HG03558 (cell line): ENCODE measurements around the gene GAB1.
A peak's percentile ranks its signal among the peaks of the same experiment; 100 is the strongest.

Source experiments
- ATAC-seq: cut with Tn5 transposase; IDR thresholded peaks from one replicate; pipeline ENCODE4 v1.9.1; 2021; ENCODE audit warnings: moderate number of reproducible peaks; ENCODE audit not compliant: unreplicated experiment; ENCODE audit errors: extremely low read depth

The GAB1 gene

DNA sequence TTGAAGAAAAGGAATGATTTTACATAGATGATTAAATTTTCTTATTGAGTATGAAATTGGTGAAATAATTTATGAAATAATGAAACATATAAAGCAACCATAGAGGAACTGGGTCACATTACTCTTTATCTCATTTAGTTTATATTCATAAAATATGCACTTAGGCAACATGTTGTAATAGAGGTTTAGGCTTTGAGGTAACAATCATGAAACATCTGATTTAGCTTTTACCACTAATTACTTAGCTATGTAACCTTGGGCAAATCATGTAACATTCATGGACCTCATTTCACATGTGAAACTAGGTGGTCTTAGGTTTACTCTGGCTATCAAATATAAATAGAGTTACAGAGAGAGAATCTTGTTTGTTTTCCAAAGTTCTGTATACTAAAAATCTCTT, 122.3 kb downstream of the GAB1 start:
- no peak for ATAC-seq

GRCh38 chr4:143473334-143474126, 136.9 kb downstream of the GAB1 start:
- ATAC-seq, result no peak

DNA sequence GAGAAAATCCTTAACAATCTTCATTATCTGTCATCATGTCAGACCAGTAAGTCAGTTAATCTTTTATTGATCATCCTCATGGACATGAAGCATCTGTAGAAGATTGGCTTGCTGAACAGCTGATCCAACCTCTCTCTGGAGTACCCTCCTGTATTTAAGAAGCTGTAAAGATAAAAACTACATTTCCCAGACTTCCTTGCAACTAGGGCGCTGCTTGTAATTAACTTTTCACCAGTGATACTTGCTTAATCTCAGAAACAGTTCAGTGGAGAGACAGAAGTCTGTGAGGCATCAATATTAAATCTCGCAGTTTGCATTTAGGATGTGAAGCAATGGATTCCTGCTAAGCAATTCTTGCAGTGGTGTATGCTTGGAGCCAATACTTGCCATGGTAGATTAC, 140.8 kb downstream of the GAB1 start:
- ATAC-seq, result no peak

DNA sequence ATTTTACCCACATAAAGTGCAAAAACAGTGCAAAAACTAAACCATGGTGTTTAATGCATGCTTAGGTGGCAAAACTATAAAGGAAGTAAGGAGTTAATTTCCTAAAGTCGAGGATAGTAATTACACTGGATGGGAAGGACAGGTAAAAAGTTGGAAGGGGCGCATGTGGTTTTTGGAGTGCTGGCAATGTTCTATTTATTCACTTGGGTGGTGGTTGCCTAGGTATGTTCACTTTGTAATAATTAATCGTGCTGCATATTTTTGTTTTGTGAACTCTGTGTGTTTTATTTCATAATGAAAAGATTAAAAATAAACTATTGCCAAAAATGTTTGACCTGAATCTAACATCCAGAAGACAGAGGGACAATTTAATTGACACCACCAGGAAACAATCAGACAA, 144.7 kb downstream of the GAB1 start:
- no peak for ATAC-seq

- no peak for ATAC-seq
Observed at GRCh38 chr4:143482840-143483239, 146.2 kb downstream of the GAB1 start.

- ATAC-seq, result no peak
Observed at GRCh38 chr4:143486314-143486713, 149.6 kb downstream of the GAB1 start.

DNA sequence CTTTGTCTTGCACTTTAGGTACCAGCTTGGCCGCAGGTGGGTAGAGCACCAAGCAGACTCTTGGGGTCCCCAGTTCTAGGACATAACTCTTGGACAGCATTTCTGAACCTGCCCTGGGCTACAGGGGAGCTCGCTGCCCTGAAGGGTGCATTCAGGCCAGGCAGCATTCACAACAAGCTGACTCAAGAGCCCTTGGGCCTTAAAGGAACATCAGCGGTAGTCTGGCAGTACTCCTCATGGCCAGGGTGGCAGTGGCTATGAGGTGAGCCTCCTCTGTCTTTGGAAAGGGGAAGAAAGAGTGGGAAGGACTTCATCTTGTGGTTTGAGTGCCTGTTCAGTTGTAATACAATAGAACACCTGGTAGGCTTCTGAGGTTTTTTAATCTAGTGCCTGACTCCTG, 152.0 kb downstream of the GAB1 start:
- ATAC-seq, result no peak

DNA sequence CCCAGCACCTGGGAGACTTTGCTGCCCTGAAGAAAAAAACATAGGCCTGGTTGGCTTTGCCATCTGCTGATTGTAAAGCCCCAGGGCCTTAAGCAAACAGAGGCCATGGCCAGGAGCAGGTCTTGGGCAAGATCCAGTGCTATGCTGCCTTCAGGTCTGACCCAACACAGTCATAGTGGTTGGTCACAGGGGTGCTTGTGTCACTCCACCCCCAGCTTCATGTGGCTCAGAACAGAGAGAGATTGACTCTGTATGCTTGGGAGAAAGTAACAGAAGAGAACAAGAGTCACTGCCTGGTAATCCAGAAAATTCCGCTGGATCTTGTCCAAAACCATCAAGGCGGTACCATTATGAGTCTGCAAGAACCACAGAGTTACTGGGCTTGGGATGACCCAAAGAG, 152.4 kb downstream of the GAB1 start:
- no peak for ATAC-seq

GRCh38 chr4:143498021-143498420, 161.3 kb downstream of the GAB1 start:
- ATAC-seq, result no peak

DNA sequence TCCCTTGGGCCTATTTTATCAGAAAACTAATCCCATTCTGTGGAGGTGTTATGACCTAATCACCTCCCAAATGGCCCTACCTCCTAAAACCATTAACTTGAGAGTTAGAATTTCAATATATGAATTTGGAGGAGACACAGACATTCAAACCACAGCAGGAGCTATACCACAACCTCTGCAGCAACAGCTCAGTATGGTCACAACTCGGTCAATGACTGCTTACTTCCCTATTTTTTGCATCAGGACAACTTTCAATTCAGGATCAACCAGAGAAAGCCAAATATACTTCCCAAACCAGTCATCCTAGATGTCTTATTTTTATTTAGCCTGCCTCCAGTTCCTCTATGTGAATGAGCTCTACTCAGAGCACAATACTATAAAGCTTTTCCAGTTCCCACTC, 165.6 kb downstream of the GAB1 start:
- no peak for ATAC-seq

DNA sequence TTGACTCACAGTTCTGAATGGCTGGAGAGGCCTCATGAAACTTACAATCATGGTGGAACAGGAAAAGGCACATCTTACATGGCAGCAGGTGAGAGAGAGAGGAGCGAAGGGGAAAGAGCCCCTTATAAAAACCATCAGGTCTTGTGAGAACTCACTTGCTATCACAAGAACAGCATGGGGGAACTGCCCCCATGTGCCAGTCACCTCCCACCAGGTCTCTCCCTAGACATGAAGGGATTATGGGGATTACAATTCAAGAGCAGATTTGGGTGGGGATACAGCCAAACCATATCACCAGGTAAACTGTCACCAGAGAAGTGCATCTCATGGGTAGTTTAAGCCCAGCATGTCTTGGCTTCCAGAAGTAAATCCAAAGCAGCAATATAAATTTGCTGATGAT, 169.4 kb downstream of the GAB1 start:
- ATAC-seq, result no peak

GRCh38 chr4:143511906-143512305, 175.2 kb downstream of the GAB1 start:
- ATAC-seq, result no peak

DNA sequence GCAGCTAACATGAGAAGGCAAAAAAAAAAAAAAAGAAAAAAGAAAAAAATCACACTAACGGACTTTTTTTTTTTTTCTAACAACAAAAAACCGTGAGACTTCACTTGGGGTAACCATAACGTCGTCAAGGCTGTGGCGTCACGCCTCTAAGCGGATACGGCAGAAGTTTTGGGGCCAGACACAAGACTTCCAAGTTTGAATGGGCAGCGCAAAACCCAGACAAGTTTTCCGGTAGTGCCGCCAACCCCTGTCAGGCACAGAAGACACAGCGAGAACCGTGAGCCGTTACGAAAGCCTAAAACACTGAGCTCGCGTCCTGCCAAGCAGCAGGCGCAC, 176.3 kb downstream of the GAB1 start:
- peak; percentile 22 for ATAC-seq

GRCh38 chr4:143513314-143514168, 176.9 kb downstream of the GAB1 start, which contains the start of gene SMARCA5:
Gene SMARCA5 (plus strand): TSS chr4:143513702. CDS start chr4:143513925, 223 bp downstream.
- peak; percentile 82 for ATAC-seq

DNA sequence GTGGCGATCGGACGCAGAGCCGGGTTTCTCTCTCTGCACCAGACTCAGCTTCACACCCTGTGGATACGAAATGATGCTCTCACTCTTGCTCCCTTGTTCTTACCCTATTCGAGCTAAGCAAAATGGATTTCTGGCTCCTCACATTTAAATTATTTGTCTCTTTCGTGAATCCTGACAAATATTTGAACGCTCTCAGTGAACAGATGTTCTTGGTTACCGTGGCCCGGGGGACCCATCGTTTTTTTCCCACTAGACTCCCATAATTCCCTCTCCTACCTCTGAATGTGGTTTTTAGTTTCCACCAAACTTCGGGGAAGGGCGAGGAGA, 177.5 kb downstream of the GAB1 start:
- no peak for ATAC-seq

DNA sequence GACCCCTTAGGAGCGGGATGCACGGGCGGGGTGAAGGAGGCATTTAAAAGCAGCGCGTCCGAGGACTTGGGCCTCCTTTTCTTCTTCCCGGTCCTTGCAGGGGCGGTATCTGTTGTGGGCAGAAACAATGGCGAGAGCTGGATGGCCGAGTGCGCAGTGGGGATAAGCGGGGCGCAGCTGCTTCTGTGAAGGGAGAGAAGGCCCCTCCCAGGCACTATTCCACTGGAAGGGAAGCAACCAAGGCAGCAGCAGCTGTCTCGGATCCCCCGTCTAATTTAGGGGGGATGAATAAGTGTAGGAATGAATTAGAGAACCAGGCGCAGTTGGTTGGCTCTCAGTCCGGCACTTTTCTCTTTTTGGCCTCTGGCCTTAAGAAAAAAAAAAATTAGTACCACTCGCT, 177.8 kb downstream of the GAB1 start:
- ATAC-seq, result no peak

DNA sequence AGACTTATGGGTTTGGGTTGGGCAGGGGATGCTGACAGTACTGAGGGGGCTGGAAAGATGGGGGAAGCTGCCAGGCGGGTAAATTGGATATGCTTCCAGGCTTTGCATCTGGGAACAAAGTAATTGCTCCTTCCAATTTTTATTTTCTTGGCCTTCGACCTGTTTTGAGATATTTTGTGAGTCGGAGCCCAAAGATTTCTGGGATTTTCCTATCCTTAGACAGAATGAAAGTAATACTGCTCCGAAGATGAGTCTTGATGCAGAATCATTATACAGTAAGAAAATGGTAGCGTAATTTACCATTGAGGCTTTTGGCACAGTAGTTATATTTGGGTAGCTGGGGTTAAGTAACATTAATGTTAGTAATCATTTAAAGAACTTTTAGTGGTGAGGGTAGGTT, 178.2 kb downstream of the GAB1 start:
- no peak for ATAC-seq

GRCh38 chr4:143515905-143516304, 179.2 kb downstream of the GAB1 start:
- no peak for ATAC-seq

DNA sequence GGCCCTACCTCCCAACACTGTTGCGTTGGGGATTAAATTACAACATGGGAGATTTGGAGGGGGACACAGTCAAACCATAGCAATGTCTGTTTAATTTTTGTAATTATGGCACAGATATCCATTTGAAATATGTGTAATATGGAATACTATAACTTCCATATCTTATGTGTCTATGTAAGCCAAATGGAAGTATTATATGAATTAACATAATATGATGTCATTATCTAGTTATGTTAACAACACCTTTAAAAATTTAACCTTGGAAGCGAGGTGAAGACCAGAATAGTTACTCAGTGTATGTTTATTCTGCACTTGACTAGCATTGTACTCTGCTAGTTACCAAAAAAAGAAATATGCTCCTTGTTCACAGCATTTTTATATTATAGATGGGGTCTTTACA, 181.1 kb downstream of the GAB1 start:
- no peak for ATAC-seq
